GM12892 (cell line): ENCODE measurements around the gene MCC.

Experiments
- POLR2A ChIP-seq: IDR thresholded peaks from 2 replicates; pipeline ENCODE4 v1.6.1; 2011; ENCODE audit warnings: low read depth, low read length, control low read depth
- POLR2AphosphoS5 ChIP-seq: IDR thresholded peaks from 2 replicates; pipeline ENCODE4 v1.6.1; 2011; ENCODE audit warnings: low read depth, low read length, control low read depth
- TAF1 ChIP-seq: IDR thresholded peaks from 2 replicates; pipeline ENCODE4 v1.6.1; 2011; ENCODE audit warnings: low read depth, mild to moderate bottlenecking, control low read depth, low read length, borderline replicate concordance

- TF ChIP-seq POLR2A (no peak), POLR2AphosphoS5 (no peak), TAF1 (no peak)
Observed at GRCh38 chr5:113062869-113063508, 425.3 kb downstream of the MCC start.
